IPS-18c (cell line): ENCODE measurements around the gene WWC1.

ENCODE experiments used
- H3K4me3 ChIP-seq: 2 replicates; pipeline ENCODE4 v1.7.0; 2013; ENCODE audit warnings: low read depth, mild to moderate bottlenecking, low read length, moderate library complexity; ENCODE audit not compliant: insufficient read depth
- H3K9me3 ChIP-seq: one replicate; pipeline ENCODE4 v1.6.1; 2013; ENCODE audit warnings: mild to moderate bottlenecking, low read length, moderate library complexity; ENCODE audit not compliant: control insufficient read depth, insufficient read depth

WWC1 gene

DNA sequence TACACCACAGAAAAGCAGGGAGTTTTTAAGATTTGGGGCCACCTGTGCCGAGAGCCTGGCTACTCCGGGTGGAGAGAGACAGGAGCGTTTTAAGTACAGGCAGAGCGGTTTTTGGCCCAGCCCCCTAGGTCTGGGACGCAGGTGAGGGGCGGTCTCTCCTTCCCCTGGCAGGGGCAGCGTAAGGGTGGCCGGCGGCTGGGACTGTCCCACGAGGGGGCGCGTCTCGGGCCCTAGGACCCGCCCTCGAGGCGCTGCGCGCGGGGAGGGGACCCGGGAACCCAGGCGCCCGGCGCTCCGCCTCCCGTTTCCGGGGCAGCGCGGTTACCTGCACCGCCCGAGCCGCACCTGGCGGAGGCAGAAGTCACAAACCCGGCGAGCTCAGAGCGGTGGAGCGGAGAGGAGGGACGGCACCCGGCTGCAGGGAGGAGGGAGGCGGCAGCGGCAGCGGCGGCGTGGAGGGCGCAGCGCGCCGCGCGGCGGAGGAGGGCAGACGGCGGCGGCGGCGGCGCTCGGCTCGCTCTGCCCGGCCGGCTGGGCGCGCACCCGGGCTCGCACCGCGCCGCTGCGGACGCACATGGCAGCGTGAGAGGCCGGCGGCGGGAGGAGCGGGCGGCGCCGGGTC lies at the start of gene WWC1:
WWC1 (plus strand) TSS at position 304 of the 622 bp plus-strand sequence. CDS start 508 bp downstream, outside the sequence.
- Histone ChIP-seq H3K9me3 (peaks cover 2% of the 10 kb centered on the region), H3K4me3 (peak within 1 kb of the TSS; percentile 70)

DNA sequence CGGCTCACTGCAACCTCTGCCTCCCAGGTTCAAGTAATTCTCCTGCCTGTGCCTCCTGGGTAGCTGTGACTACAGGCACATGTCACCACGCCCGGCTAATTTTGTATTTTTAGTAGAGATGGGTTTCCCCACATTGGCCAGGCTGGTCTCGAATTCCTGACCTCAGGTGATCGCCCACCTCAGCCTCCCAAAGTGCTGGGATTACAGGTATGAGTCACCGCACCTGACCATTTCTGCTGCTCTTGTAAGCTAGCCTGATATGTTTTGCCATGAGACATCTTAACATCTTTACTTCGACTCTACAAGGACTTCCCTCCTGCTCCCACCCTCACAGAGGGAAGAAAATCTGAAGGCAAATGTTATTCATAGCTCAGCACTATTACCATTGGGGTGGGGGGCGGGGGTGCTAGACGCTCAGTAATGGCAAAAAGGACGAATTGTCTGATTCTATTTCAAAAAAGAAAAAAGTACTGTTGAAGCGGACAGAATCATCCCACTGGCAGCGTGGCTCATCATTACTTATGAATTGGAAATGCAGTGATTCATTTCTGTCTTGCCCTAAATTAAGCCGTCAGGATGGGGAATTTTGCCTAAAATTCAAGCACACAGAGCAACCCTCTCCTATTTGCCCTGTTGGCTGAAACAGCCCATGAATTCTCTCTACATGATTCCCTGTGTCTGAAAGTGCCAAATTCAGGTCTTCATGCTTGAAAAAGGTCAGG lies 46.4 kb upstream of the WWC1 start:
- Histone ChIP-seq H3K4me3 (no peak overlapping the region), H3K9me3 (no peaks in the 10 kb centered on the region)

DNA sequence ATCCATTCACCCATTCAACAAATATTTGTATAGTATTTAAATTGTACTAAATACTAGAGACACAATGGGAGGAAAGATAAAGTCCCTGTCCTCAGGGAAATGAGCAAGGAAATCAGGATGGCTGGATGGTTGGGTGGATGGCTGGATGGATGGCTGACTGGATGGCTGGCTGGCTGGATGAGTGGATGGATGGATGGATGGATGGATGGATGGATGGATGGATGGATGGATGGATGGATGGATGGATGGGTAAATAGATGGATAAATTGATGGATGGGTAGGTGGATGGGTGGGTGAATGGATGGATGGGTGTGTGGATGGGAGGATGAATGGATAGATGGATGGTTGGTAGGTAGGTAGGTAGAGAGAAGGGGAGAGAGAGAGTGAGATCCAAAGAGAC lies 41.5 kb upstream of the WWC1 start:
- H3K9me3 ChIP-seq: no peaks in the 10 kb centered on the region
- no peak overlapping the region for H3K4me3 ChIP-seq

DNA sequence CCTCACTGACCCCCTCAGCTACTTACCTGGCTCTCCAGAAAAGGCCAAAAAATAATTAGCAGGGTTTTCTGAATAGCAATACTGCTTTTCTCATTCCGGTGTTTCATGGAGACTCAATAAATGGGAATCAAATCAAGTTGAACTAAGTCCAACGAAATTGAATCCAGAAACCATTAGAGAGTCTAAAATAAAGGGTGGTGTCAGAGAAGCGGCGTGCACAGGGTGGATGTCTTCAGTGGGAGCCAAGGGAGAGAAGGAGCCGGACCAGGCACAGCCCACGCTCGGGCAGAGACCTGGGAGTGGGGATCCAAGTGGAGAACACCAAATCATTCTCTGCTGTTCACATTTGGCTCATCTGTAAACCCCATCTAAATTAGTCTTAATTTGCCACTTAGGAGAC lies 40.2 kb upstream of the WWC1 start:
- Histone ChIP-seq H3K4me3 (no peak overlapping the region), H3K9me3 (no peaks in the 10 kb centered on the region)

DNA sequence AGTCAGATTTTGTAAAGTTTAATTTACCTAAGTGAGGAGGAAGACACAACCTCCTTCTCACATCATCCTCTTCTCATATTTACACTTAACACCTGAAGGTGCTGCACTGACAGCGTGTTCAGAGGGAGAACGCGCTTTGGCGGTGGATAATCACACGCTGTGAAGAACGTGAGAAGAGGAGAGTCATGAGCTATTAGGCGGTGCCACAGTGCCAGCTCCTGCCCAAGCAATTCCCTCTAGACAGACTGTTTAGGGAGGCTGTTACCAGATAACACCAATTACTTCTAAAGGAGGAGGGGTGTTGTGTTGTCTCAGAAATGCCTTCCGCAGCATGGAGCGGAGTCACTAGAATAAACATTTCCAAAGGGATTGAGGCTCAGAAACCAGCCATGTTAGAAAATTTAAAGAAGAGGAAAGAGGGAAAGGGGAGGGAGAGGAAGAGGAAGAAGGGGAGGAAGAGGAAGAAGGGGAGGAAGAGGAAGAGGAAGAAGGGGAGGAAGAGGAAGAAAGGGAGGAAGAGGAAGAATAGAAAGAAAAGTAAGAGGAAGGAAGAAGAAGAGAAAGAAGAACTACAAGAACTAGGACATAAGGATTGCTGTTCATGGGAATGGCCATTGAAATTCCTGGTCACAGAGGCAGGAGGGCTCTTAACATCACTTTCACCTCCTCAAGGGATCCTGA lies 37.3 kb upstream of the WWC1 start:
- Histone ChIP-seq H3K9me3 (no peaks in the 10 kb centered on the region), H3K4me3 (no peak overlapping the region)

DNA sequence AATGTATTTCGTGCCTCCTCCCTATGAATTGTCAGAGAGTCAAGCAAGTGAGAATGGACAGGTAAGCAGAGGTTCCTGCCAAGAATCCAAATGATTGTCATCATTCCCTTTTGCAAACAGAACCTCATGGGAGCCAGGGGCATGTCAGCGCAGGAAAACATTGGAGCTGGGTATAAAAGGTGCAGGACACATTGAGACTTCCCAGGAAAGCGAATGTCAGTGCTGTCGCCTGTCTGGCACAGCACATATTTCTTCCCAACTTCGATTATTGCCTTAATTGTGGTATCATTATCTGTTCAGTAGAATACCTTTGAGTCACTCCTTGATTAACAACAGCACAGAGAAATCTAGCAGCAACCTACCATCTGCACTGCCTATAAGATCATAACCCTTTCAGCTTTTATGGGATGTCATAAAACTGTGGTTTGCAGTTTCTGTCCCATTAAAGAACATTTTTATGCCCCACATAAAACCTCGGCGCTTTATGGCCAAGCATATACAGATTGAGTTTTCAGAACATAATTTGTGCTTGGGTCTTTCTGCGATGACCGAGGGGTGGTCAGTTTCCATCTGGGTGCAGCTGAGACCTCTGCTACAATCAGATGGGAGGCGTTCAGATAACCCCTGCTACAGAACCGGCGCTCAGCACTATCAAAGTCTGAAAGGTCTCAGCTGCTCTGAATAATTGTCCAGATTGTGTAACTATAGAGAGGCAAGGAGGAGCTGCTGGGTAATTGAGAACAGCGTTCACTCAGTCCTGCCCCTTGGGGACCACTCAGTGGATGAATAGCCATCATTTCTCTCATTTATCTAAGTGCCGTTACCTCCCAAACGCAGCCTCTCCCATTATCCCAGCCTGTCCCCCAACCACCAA lies 30.9 kb upstream of the WWC1 start:
- Histone ChIP-seq H3K4me3 (no peak overlapping the region), H3K9me3 (no peaks in the 10 kb centered on the region)

DNA sequence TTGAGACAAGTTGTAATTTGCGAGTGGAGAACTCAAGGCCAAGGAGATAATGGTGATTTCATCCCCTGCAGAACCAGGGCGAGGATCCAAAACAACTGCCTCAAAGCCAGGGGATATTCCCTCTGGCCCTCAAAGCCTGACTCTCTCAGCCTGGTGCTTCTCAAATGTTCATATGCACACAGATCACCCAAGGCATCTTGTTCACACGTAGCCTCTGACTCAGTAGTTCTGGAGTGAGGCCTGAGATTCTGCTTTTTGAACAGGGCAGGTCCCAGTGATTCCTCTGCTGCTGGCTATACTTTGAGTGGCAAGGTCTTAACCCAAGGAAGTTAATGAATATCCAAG lies 30.2 kb upstream of the WWC1 start:
- Histone ChIP-seq H3K9me3 (no peaks in the 10 kb centered on the region), H3K4me3 (no peak overlapping the region)

DNA sequence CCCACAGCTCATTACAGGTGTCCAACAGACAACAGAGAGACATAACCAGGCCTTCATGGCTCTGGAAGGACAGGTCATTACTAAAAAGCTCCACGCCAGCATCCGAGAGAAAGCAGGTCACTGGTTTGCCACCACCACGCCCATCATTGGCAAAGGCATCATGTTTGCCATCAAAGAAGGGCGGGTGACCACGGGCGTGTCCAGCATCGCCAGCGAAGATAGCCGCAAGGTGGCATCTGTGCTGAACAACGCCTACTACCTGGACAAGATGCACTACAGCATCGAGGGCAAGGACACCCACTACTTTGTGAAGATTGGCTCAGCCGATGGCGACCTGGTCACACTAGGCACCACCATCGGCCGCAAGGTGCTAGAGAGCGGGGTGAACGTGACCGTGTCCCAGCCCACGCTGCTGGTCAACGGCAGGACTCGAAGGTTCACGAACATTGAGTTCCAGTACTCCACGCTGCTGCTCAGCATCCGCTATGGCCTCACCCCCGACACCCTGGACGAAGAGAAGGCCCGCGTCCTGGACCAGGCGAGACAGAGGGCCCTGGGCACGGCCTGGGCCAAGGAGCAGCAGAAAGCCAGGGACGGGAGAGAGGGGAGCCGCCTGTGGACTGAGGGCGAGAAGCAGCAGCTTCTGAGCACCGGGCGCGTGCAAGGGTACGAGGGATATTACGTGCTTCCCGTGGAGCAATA lies 29.3 kb upstream of the WWC1 start:
- H3K4me3 ChIP-seq: no peak overlapping the region
- no peaks in the 10 kb centered on the region for H3K9me3 ChIP-seq

DNA sequence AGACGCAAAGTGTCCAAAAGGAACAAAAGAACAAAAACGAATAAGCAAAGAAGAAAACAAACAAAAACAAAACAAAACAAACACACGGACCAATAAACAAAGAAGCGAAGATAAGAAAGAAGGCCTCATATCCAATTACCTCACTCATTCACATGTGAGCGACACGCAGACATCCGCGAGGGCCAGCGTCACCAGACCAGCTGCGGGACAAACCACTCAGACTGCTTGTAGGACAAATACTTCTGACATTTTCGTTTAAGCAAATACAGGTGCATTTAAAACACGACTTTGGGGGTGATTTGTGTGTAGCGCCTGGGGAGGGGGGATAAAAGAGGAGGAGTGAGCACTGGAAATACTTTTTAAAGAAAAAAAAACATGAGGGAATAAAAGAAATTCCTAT lies 28.3 kb upstream of the WWC1 start:
- no peak overlapping the region for H3K4me3 ChIP-seq
- H3K9me3 ChIP-seq: no peaks in the 10 kb centered on the region

DNA sequence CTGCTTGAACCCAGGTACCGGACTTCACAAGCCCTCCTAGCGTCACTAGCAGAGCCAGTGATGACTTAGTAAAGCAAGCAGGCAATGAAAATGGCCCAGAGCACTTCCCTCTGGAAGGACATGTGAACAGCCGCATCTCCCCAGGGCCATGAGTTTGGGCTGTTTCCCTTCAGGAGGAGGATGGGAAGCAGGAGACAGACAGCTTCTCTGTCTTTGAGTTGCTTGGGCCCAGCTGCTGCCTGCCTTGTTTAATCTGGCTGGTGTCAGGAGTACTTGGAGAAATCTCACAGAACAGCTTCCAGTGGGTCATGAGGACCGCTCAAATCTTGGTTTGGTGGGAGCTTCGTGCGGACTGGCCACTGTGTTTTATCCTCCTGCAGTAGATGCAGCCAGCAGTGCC lies 25.4 kb upstream of the WWC1 start:
- Histone ChIP-seq H3K9me3 (no peaks in the 10 kb centered on the region), H3K4me3 (no peak overlapping the region)

DNA sequence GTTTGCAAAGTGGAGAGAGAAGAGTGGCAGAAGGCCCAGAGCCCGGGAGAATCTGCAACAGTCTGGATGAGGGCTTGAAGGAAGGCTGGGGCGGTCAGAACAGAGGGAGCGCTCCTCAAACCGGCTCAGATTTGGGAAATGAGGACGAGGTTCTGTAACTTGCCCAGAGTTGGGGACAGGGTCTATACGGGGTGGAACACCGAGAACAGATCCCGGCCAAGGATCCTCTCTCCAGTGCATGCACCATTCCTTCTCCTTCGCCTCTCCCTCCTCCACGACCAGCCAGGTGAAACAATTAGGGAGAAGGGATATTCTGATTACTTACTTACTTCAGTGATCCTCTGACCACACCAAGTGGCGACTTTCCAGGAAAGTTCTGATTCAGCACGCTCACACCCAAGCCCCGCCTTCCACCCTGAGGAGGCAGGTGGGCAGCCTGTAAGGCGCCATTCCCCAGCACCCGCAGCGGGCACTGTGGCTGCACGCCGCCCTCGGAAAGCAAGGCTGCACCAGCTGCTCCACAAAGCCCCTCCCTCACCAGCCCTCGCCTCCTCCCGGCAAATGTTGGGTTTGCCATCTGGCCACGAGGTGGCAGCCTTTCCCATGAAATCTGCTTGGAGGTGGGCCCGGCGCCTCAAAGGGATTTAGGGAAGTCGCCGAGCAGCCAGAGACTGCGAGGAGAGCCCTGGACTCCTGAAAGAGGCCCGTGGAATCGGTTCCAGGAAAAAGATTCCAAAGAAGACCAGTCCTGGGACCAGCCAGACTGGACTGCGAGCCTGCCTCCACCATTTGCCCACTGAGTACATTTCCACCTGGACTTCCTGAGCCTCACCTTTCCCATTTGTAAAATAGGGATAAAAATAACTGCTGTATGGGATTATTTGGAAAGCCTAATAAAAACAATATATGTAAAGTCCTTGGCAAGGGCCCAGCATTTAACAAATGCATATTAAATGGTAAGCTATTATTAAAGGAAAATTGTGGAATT lies 22.2 kb upstream of the WWC1 start:
- peak overlapping the region; percentile 17 for H3K4me3 ChIP-seq

DNA sequence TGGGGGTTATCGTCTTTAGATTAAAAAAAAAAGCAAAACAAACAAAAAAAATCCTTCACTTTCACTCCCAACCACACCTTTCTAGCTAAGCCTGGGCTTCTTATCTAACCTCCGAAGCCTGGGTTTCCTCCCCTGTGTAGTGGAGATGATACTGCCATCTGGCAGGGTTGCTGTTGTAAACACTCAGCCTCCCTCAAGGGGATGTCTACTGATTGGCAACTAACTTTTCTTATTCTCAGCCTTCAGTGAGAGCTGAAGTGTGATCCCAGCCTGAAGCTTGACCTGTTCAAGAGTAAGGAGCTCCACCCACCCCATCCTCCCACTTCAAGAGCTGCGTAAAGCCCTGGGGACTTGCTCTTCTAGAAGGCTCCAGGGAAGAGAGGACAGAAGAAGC lies 21.5 kb upstream of the WWC1 start:
- H3K4me3 ChIP-seq: no peak overlapping the region
- H3K9me3 ChIP-seq: no peaks in the 10 kb centered on the region

More for the DNA sequence above, 22.2 kb upstream of the WWC1 start:
- H3K9me3 ChIP-seq: no peaks in the 10 kb centered on the region

DNA sequence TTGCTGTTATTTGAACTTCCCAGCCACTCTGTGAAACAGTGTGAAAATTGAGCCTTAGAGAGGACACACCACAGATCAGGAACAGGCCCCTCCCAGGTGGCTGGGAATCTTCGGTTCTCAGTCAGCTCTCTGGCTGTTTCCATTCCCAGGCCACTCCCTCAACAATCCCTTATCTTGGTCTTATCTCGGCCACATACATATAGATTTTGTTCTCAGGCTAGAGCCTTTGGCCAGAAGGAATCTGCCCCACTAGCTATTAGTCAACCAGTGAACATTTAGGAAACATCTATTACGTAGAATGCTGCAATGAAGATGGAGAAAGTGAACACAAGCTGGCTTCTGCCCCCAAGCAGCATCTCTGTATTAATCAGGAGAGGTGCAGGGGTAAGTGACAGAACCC lies 21.0 kb upstream of the WWC1 start:
- Histone ChIP-seq H3K4me3 (no peak overlapping the region), H3K9me3 (no peaks in the 10 kb centered on the region)

DNA sequence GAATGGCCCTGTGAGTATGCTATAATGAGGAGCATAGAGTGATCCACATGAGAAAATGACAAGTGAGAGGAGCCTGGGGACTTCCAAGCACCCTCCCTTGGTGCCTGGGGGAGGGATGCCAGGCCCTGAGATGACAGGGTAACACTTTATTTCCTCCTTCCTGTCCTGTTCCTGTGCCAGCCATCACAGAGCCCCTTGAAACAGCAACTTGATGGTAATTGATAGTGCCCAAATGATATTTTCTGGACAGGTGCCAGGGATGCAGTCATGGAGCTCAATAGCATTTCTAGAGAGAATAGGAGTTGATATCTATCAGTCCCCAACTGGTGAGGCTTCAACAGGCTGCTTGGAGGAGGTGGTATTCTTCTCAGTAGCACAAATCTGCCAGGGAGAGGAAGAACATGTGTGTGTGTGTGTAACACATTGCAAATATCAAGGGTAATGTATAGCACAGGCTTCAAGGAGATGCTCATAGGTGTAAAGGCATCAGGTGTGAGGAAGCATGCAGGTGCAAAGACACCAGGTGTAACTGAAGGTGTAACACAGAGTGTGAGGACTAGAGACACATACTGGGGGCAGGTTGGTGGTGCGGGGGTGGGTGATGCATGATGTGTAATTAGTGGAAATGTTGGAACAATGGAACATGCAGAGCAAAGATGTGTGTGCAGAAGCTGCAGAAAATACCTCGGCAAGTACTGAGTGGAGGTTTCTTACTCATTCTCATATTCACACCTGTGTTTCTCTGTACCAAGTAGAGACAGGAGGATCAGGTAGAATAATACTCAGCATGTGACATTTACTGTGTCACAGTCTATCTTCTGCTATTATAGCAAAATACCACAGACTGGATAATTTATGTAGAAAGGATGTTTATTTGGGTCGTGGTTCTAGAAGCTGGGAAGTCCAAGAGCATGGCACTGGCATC lies 18.1 kb upstream of the WWC1 start:
- H3K4me3 ChIP-seq: no peak overlapping the region
- H3K9me3 ChIP-seq: no peaks in the 10 kb centered on the region

DNA sequence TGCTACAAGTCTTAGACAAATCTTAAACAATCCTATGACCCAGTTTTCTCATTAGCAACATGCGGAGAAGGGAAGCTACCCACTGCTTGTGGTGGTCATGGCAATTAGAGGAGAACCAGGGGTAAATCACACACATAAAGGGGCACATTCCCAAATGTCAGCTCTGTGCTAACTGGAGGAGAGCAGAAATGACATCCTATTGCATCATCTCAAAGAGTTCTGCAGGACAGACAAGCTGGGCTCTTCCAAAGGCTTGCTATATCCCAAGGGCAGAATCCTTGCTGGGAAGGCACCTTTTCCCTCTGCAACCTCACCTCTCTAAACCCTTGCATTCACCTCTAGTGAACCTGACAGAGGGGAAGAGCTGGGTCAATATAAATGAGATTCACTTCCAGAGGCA lies 17.0 kb upstream of the WWC1 start:
- H3K9me3 ChIP-seq: no peaks in the 10 kb centered on the region
- H3K4me3 ChIP-seq: no peak overlapping the region
